ENCODE data around the gene SERPINE2.

Gene SERPINE2

GRCh38 chr2:224039080-224039769, at the start of gene SERPINE2:
Gene SERPINE2 (minus strand): TSS chr2:224039286. CDS start chr2:224001900, 37,386 bp downstream.
- no peak for DNase-seq (ENCODE audit: low read depth, low spot score)

- no peak for DNase-seq (ENCODE audit: low read depth, low spot score)
Measured at GRCh38 chr2:224086226-224086914, 47.3 kb upstream of the SERPINE2 start.

DNA sequence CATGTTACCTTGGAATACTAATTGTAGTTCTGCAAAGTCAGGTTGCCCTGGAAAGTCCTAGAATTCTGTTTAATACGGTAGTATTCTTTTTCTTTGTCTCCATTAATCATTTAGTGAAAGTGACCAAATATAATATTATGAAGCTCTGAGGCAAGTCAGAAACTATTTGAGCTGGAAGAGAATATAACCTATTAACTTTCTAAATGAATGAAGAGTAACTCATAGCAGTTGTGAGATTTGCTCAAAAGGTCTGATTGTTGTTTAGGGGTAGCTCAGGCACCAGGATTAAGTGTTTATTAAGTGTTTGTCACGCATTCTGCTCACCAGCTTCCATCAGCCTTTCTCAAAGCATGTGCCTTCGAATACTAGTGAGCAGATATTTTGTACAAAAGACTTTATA, 46.7 kb upstream of the SERPINE2 start:
- DNase-seq (ENCODE audit: low read depth, low spot score), result no peak

- no peak for DNase-seq (ENCODE audit: low read depth, low spot score)
Measured at GRCh38 chr2:224085246-224085645, 46.2 kb upstream of the SERPINE2 start.

- no peak for DNase-seq (ENCODE audit: low read depth, low spot score)
Measured at GRCh38 chr2:224084266-224084892, 45.3 kb upstream of the SERPINE2 start.

DNA sequence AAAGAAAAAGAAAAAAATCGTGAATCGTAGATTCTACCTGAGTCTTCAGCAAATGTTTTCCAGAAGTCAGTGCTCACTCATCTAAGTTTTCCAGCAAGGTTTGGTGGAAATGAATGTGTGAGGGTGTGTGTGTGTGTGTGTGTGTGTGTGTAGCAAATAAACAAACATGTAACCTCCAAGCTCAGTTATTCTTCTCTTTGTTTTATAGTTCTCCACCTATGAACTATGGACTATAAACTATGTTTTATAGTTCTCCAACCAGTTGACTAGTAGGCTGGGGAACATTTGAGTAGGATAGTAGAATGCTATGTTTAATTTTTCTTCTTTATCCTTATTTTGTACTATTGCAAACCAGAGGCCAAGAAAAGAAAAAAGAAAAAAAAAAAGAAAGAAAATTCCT, 44.6 kb upstream of the SERPINE2 start:
- DNase-seq (ENCODE audit: low read depth, low spot score), result no peak

- no peak for DNase-seq (ENCODE audit: low read depth, low spot score)
Measured at GRCh38 chr2:224078656-224079055, 39.6 kb upstream of the SERPINE2 start.

- no peak for DNase-seq (ENCODE audit: low read depth, low spot score)
Measured at GRCh38 chr2:224077773-224078507, 38.9 kb upstream of the SERPINE2 start.

GRCh38 chr2:224075588-224075987, 36.5 kb upstream of the SERPINE2 start:
- no peak for DNase-seq (ENCODE audit: low read depth, low spot score)

DNA sequence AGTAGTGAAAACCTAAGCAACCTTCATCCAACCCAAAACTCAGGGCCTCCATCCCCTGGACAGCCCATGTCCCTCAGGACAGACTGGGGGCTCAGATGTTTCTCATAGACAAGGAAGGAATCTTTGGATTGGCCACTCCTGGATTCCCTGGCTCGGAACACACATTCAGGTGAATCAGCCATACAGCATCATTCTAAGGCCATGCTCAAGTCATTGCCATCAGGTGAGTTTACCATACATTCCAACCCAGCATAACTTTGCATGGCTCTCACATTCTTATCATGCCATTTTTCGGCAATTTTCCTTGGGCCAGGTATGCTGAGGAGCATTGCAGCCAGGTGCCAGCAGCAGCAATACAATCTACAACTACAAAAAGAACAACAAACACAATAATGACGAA, 34.6 kb upstream of the SERPINE2 start:
- no peak for DNase-seq (ENCODE audit: low read depth, low spot score)

GRCh38 chr2:224072541-224073188, 33.6 kb upstream of the SERPINE2 start:
- DNase-seq (ENCODE audit: low read depth, low spot score), result no peak

- no peak for DNase-seq (ENCODE audit: low read depth, low spot score)
Measured at GRCh38 chr2:224069172-224069571, 30.1 kb upstream of the SERPINE2 start.

GRCh38 chr2:224063298-224063648, 24.2 kb upstream of the SERPINE2 start:
- DNase-seq (ENCODE audit: low read depth, low spot score), result no peak

- no peak for DNase-seq (ENCODE audit: low read depth, low spot score)
Measured at GRCh38 chr2:224062481-224063297, 23.6 kb upstream of the SERPINE2 start.

DNA sequence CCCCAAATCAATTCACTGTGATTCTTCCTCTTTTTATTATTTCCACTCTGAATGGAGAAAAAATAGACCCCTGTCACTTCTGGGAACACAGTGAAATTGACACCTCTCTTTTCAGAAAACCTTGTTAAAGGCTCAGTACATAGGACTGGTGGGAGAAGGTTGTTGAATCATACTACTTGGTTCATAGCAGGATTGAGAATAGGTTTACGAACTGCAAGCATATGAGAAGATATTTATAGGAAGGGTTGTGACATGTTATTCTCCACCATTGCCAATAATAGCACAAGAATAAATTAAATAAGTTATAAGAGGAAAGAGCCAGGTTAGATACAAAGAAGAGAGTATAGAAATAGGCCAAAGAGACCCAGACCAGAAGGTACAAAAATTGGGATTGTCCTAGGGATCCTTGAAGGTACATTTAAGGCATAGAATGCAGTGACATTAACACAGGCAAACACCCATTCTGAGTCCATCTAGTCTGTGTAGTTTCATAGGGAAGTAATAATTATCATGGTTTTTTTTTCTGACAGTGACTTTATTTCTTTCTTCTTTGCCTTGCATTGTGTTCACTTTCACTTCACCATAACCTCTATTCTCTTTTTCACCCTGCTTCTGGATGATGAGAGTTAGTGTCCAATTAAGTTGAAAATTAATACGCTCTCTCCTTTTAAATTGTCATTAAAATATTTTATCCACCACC, 21.8 kb upstream of the SERPINE2 start:
- no peak for DNase-seq (ENCODE audit: low read depth, low spot score)

DNA sequence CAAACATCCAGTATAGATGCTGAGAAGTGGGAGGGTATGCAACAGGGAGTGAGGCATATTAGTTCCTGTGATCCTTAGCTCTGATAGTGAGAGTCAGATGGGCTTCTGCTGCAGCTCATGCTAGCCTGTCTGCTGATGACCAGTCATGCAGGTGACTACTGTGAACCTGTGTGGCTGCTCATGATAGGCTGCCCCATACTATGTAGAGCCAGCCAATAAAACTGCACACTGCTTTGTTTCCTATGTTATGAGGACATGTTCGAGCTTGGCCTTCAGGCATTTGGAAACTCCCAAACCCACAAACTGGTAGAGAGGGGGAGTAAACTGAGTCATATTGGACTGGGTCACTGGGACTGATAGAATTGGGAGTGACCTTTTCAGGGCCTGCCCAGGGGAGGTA, 20.1 kb upstream of the SERPINE2 start:
- DNase-seq (ENCODE audit: low read depth, low spot score), result no peak

DNA sequence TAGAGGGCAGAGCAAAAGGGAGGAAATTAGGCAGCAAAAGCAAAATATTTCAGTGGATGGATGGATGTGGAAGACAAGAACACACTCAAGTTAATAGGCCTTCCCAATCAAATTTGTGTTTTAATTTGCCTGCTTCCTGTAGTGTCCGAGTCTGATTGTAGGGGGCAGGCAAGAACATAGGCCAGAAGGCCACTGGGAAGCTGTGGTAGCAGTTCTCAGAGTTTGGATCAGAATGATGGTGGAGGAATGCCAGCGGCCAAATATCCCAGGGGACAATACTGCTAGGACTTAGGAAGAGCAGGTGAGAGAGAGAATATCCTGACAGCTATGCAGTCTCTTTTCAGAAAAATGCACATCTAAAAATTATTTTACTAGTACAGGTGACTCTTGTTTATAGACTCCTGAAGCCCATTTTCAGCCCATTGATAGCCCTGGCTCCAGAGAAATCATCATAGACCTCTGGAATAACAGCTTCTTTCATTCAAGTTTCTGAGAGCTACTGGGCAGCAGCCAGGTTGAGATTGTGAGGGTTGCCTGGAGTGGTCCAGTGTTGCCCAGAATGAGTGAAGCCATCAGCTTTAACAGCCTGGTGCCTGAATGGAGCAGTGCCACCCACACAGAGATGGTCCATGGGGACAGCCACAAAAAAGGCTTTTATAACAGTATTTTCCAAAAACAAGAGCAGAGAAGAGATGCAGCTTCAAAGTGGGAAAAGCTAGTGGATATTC, 19.1 kb upstream of the SERPINE2 start:
- DNase-seq (ENCODE audit: low read depth, low spot score), result no peak

DNA sequence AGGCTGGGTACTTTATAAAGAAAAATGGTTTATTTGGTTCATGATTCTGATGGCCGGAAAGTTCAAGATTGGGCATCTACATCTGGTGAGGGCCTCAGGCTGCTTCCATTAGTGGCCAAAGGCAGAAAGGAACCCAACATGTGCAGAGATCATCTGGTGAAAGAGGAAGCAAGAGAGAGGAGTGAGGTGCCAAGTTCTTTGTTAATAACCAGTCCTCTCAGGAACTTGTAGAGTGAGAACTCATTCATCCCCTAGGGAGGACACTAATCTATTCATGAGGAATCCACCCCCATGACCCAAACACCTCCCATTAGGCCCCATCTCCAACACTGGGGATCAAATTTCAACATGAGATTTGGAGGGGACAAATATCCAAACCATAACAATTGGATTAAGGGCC, 17.8 kb upstream of the SERPINE2 start:
- no peak for DNase-seq (ENCODE audit: low read depth, low spot score)

- no peak for DNase-seq (ENCODE audit: low read depth, low spot score)
Measured at GRCh38 chr2:224055101-224055500, 16.0 kb upstream of the SERPINE2 start.

DNA sequence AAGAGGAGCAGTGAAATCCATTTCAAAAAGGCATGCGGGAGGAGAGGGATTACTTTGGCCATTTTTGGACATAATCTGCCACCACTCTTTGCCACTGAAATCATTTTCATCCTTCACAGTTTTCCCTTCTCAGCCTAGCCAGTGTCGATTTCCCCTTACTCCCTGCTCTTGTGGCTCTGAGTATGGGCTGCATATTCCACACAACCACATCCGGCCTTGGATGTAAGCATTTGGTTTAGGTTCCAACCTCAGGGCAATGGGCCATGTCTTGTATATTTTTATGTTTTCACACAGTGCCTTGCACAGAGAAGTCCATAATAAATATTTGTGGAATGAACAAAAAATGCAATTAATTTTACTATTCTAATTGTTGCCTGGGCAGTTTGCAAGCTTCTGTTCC, 7.7 kb upstream of the SERPINE2 start:
- no peak for DNase-seq (ENCODE audit: low read depth, low spot score)

Measured in iPS DF 19.7 (cell line).